Fibroblast of the aortic adventitia (primary cell): ENCODE data around the gene MYF5. TPM values are rescaled to one million over a fixed set of nuclear protein-coding genes. Genes with fewer than 3 reads are reported as not detected.

Source experiments
- DNase-seq: peaks from one replicate; pipeline ENCODE4 v3.0.0-alpha.2; 2010; ENCODE audit warnings: low read depth
- H3K4me3 ChIP-seq: 2 replicates; pipeline ENCODE4 v1.5.1; 2011; ENCODE audit warnings: low read depth, mild to moderate bottlenecking, control low read depth, low read length, moderate library complexity
- CTCF ChIP-seq: IDR thresholded peaks from 2 replicates; pipeline ENCODE4 v1.5.1; 2011; ENCODE audit warnings: mild to moderate bottlenecking, low read length, control low read depth, inconsistent platforms; ENCODE audit not compliant: insufficient read depth
- total RNA-seq: library from RNA; depleted of rRNA; stranded (reverse); fragments of >200 nt; gene quantifications from 2 replicates; pipeline ENCODE4 v1.2.3, GENCODE V29; 2012; ENCODE audit warnings: low replicate concordance

MYF5 gene
- total RNA-seq, 1 donor = not detected

- DNase-seq = no peak
- no peak for TF ChIP-seq CTCF
- H3K4me3 ChIP-seq = no peak overlapping the region
These were observed 34.9 kb upstream of the MYF5 start for GRCh38 chr12:80681786-80682185.

- TF ChIP-seq CTCF = no peak
- no peak overlapping the region for H3K4me3 ChIP-seq
- no peak for DNase-seq
These were observed 32.6 kb upstream of the MYF5 start for GRCh38 chr12:80684077-80684495.

- DNase-seq = no peak
- H3K4me3 ChIP-seq = no peak overlapping the region
These were observed 26.6 kb upstream of the MYF5 start for GRCh38 chr12:80690090-80690489.

GRCh38 chr12:80690513-80690912 lies 26.2 kb upstream of the MYF5 start:
- no peak for DNase-seq
- H3K4me3 ChIP-seq = no peak overlapping the region
- no peak for TF ChIP-seq CTCF

More at GRCh38 chr12:80690090-80690489, 26.6 kb upstream of the MYF5 start:
- TF ChIP-seq CTCF = no peak

GRCh38 chr12:80692114-80692513 lies 24.6 kb upstream of the MYF5 start:
- no peak for TF ChIP-seq CTCF
- no peak overlapping the region for H3K4me3 ChIP-seq
- DNase-seq = no peak

- DNase-seq = no peak
- no peak overlapping the region for H3K4me3 ChIP-seq
These were observed 19.3 kb upstream of the MYF5 start for GRCh38 chr12:80697270-80697887.

More at GRCh38 chr12:80697270-80697887, 19.3 kb upstream of the MYF5 start:
- no peak for TF ChIP-seq CTCF
